Measurements from ENCODE around the gene SMYD5. TPM values are rescaled to one million over a fixed set of nuclear protein-coding genes. Genes with fewer than 3 reads are reported as not detected.

The SMYD5 gene
- total RNA-seq, 1 experiment from 2014 or later = 20.5 TPM

GRCh38 chr2:73238976-73239375 lies 24.9 kb downstream of the SMYD5 start:
- no peak for DNase-seq (ENCODE audit: low read depth)

GRCh38 chr2:73239776-73240175 lies 25.7 kb downstream of the SMYD5 start:
- peak; percentile 56 for DNase-seq (ENCODE audit: low read depth)

- peak; percentile 97 for DNase-seq (ENCODE audit: low read depth)
Measured at GRCh38 chr2:73243884-73244570, 30.0 kb downstream of the SMYD5 start.

- no peak for DNase-seq (ENCODE audit: low read depth)
Measured at GRCh38 chr2:73244580-73244979, 30.5 kb downstream of the SMYD5 start.

GRCh38 chr2:73246850-73247249 lies 32.8 kb downstream of the SMYD5 start:
- DNase-seq (ENCODE audit: low read depth) = no peak

GRCh38 chr2:73249636-73250035 lies 35.6 kb downstream of the SMYD5 start:
- no peak for DNase-seq (ENCODE audit: low read depth)

- DNase-seq (ENCODE audit: low read depth) = no peak
Measured at GRCh38 chr2:73250872-73251846, 37.1 kb downstream of the SMYD5 start.

GRCh38 chr2:73252238-73253027 lies 38.4 kb downstream of the SMYD5 start:
- DNase-seq (ENCODE audit: low read depth) = no peak

- DNase-seq (ENCODE audit: low read depth) = no peak
Measured at GRCh38 chr2:73253400-73253799, 39.4 kb downstream of the SMYD5 start.

- no peak for DNase-seq (ENCODE audit: low read depth)
Measured at GRCh38 chr2:73253901-73254300, 39.9 kb downstream of the SMYD5 start.

- DNase-seq (ENCODE audit: low read depth) = no peak
Measured at GRCh38 chr2:73254343-73255006, 40.4 kb downstream of the SMYD5 start.

- no peak for DNase-seq (ENCODE audit: low read depth)
Measured at GRCh38 chr2:73255007-73255644, 41.1 kb downstream of the SMYD5 start.

- no peak for DNase-seq (ENCODE audit: low read depth)
Measured at GRCh38 chr2:73255907-73256617, 42.0 kb downstream of the SMYD5 start.

GRCh38 chr2:73256618-73256922 lies 42.5 kb downstream of the SMYD5 start:
- no peak for DNase-seq (ENCODE audit: low read depth)

- DNase-seq (ENCODE audit: low read depth) = no peak
Measured at GRCh38 chr2:73257021-73257420, 43.0 kb downstream of the SMYD5 start.

GRCh38 chr2:73257425-73258125 lies 43.5 kb downstream of the SMYD5 start:
- no peak for DNase-seq (ENCODE audit: low read depth)

- no peak for DNase-seq (ENCODE audit: low read depth)
Measured at GRCh38 chr2:73258186-73258912, 44.3 kb downstream of the SMYD5 start.

GRCh38 chr2:73258913-73259215 lies 44.8 kb downstream of the SMYD5 start:
- no peak for DNase-seq (ENCODE audit: low read depth)

- DNase-seq (ENCODE audit: low read depth) = no peak
Measured at GRCh38 chr2:73259276-73259675, 45.2 kb downstream of the SMYD5 start.

Measured in M059J (cell line).